IMR-90 (cell line): ENCODE results near the gene CEP104. TPM values are rescaled to one million over a fixed set of nuclear protein-coding genes. Genes with fewer than 3 reads are reported as not detected.

ENCODE experiments used
- ATAC-seq: fragments of 200-7000 bp; cut with Tn5 transposase; 2 replicates; pipeline ENCODE4 v1.9.1; 2020; ENCODE audit warnings: low read depth, mild to moderate bottlenecking, moderate library complexity
- BruUV-seq: library from RNA; stranded (reverse); fragments of 400-500 nt; replicated peaks from 2 replicates; lab custom pipeline; 2021; lab: Mats Ljungman, UMichigan
- CTCF ChIA-PET: fragments of 300-600 bp; formaldehyde crosslinking; extraction: SDS; loops from one replicate; lab custom pipeline; 2021; ENCODE audit warnings: antibody characterized with exemption; lab: Yijun Ruan, JAX
- POLR2A ChIA-PET: fragments of 300-600 bp; sonication (Branson Sonifier 250); formaldehyde crosslinking; loops from one replicate; lab custom pipeline; 2022; ENCODE audit warnings: antibody characterized with exemption; ENCODE audit not compliant: unreplicated experiment; lab: Charles Lee
- DNase-seq: peaks from one replicate; pipeline ENCODE4 v3.0.0; 2013
- H2AFZ ChIP-seq: replicated peaks from 2 replicates; pipeline ENCODE3; 2013; ENCODE audit warnings: low read length, mild to moderate bottlenecking; ENCODE audit not compliant: poor library complexity
- H2AK5ac ChIP-seq: 2 replicates; pipeline ENCODE4 v1.6.1; 2013; ENCODE audit warnings: low read depth, low read length, inconsistent platforms
- H2AK9ac ChIP-seq: replicated peaks from 2 replicates; pipeline ENCODE3; 2013; ENCODE audit warnings: mild to moderate bottlenecking, low read depth, low read length, moderate library complexity; ENCODE audit not compliant: poor library complexity
- H2BK120ac ChIP-seq: 2 replicates; pipeline ENCODE4 v1.6.1; 2013; ENCODE audit warnings: low read depth, low read length, inconsistent platforms
- H2BK15ac ChIP-seq: 3 replicates; pipeline ENCODE4 v1.6.1; 2013; ENCODE audit warnings: low read depth, low read length, inconsistent platforms
- H2BK20ac ChIP-seq: 2 replicates; pipeline ENCODE4 v1.6.1; 2013; ENCODE audit warnings: low read depth, mild to moderate bottlenecking, inconsistent platforms, low read length, moderate library complexity
- H2BK5ac ChIP-seq: 2 replicates; pipeline ENCODE4 v1.6.1; 2013; ENCODE audit warnings: mild to moderate bottlenecking, low read depth, low read length, inconsistent platforms; ENCODE audit not compliant: poor library complexity, severe bottlenecking
- H3K14ac ChIP-seq: replicated peaks from 2 replicates; pipeline ENCODE4 v1.6.1; 2013; ENCODE audit warnings: low read depth, low read length, inconsistent platforms
- H3K18ac ChIP-seq: 2 replicates; pipeline ENCODE4 v1.6.1; 2013; ENCODE audit warnings: low read depth, low read length, control low read depth
- H3K23ac ChIP-seq: 2 replicates; pipeline ENCODE4 v1.6.1; 2013; ENCODE audit warnings: low read depth, low read length, inconsistent platforms
- H3K27ac ChIP-seq: 2 replicates; pipeline ENCODE4 v1.5.1; 2013; ENCODE audit warnings: mild to moderate bottlenecking, control low read depth, low read length; ENCODE audit not compliant: insufficient read depth
- H3K27me3 ChIP-seq: 2 replicates; pipeline ENCODE4 v1.6.1; 2013; ENCODE audit warnings: low read length; ENCODE audit not compliant: control insufficient read depth, insufficient read depth
- H3K36me3 ChIP-seq: 2 replicates; pipeline ENCODE4 v1.6.1; 2013; ENCODE audit warnings: low read length, mixed read lengths; ENCODE audit not compliant: control insufficient read depth, insufficient read depth
- H3K4ac ChIP-seq: 2 replicates; pipeline ENCODE4 v1.6.1; 2013; ENCODE audit warnings: low read depth, low read length, inconsistent platforms
- H3K4me1 ChIP-seq: 2 replicates; pipeline ENCODE4 v1.6.1; 2013; ENCODE audit warnings: low read length, mixed read lengths; ENCODE audit not compliant: control insufficient read depth, insufficient read depth
- H3K4me2 ChIP-seq: 2 replicates; pipeline ENCODE4 v1.6.1; 2013; ENCODE audit warnings: low read depth, mild to moderate bottlenecking, control low read depth, low read length, moderate library complexity
- H3K4me3 ChIP-seq: 2 replicates; pipeline ENCODE4 v1.5.1; 2013; ENCODE audit warnings: low read depth, mild to moderate bottlenecking, control low read depth, low read length, moderate library complexity; ENCODE audit not compliant: insufficient read depth
- H3K56ac ChIP-seq: 2 replicates; pipeline ENCODE4 v1.6.1; 2013; ENCODE audit warnings: low read length, inconsistent platforms; ENCODE audit not compliant: insufficient read depth; ENCODE audit errors: extremely low read depth
- H3K79me1 ChIP-seq, 2 experiments: 2 replicates each; pipeline ENCODE4 v1.6.1; 2013; ENCODE audit warnings: low read length in 2 of 2, inconsistent platforms in 1 of 2, low read depth in 1 of 2
- H3K9ac ChIP-seq: 2 replicates; pipeline ENCODE4 v1.6.1; 2013; ENCODE audit warnings: low read depth, low read length, control low read depth
- H3K9me1 ChIP-seq: 2 replicates; pipeline ENCODE4 v1.6.1; 2013; ENCODE audit warnings: low read length, inconsistent platforms; ENCODE audit not compliant: insufficient read depth
- H3K9me3 ChIP-seq: 2 replicates; pipeline ENCODE4 v1.6.1; 2013; ENCODE audit warnings: low read length; ENCODE audit not compliant: control insufficient read depth, insufficient read depth
- H4K20me1 ChIP-seq: 2 replicates; pipeline ENCODE4 v1.6.1; 2013; ENCODE audit warnings: low read length, inconsistent platforms; ENCODE audit not compliant: insufficient read depth
- H4K5ac ChIP-seq: 2 replicates; pipeline ENCODE4 v1.6.1; 2013; ENCODE audit warnings: mild to moderate bottlenecking, low read depth, low read length, control low read depth
- H4K8ac ChIP-seq, 2 experiments: 2 replicates each; pipeline ENCODE4 v1.6.1; 2013; ENCODE audit warnings: low read depth in 2 of 2, low read length in 2 of 2, control low read depth in 1 of 2, inconsistent platforms in 1 of 2
- H4K91ac ChIP-seq: 2 replicates; pipeline ENCODE4 v1.6.1; 2013; ENCODE audit warnings: low read depth, low read length, inconsistent platforms; ENCODE audit not compliant: insufficient read depth
- BHLHE40 ChIP-seq: fragments of 150-350 bp; IDR thresholded peaks from 2 replicates; pipeline ENCODE4 v1.6.1; 2016; ENCODE audit warnings: mild to moderate bottlenecking, low read depth, low read length
- CHD1 ChIP-seq: IDR thresholded peaks from 2 replicates; pipeline ENCODE4 v1.6.1; 2012; ENCODE audit warnings: low read depth, low read length, improper control_type of control experiment
- MAFK ChIP-seq: IDR thresholded peaks from 2 replicates; pipeline ENCODE4 v1.6.1; 2012; ENCODE audit warnings: low read depth, low read length, improper control_type of control experiment
- MAZ ChIP-seq: IDR thresholded peaks from 2 replicates; pipeline ENCODE4 v1.6.1; 2012; ENCODE audit warnings: low read depth, mild to moderate bottlenecking, low read length, improper control_type of control experiment, moderate library complexity, borderline replicate concordance
- MXI1 ChIP-seq: IDR thresholded peaks from 2 replicates; pipeline ENCODE4 v1.6.1; 2012; ENCODE audit warnings: low read depth, mild to moderate bottlenecking, low read length, moderate library complexity, borderline replicate concordance
- RAD21 ChIP-seq: IDR thresholded peaks from 2 replicates; pipeline ENCODE4 v1.6.1; 2012; ENCODE audit warnings: low read length, improper control_type of control experiment
- RFX5 ChIP-seq: IDR thresholded peaks from 2 replicates; pipeline ENCODE4 v1.8.0; 2012; ENCODE audit warnings: low read depth, mild to moderate bottlenecking, low read length, moderate library complexity
- WGBS, 2 experiments: methylation state at CpG; one replicate each; pipeline versions ENCODE4 v1.1.5 to v1.1.7; 2013; ENCODE audit warnings: missing lambda C conversion rate in 2 of 2; ENCODE audit not compliant: insufficient read length in 1 of 2; ENCODE audit errors: extremely low coverage in 2 of 2; 5-methylcytosine and 5-hydroxymethylcytosine counted together
- dilution Hi-C: fragments of 300-500 bp; cut with HindIII; formaldehyde crosslinking; loops from one replicate; pipeline ENCODE4 v1.14.3; 2018; ENCODE audit warnings: low sequenced_read_pairs; ENCODE audit not compliant: unreplicated experiment
- in situ Hi-C: fragments of 300-500 bp; cut with MboI; formaldehyde crosslinking; loops from 3 replicates; pipeline ENCODE4 v1.14.3; 2019; ENCODE audit warnings: low sequenced_read_pairs, inconsistent platforms, mixed read lengths
- intact Hi-C: fragments of 100-400 bp; cut with micrococcal nuclease; formaldehyde crosslinking; loops from 2 replicates; pipeline ENCODE4 v1.10.0; 2022
- polyA plus RNA-seq, 3 experiments: library from polyadenylated mRNA; depleted of rRNA; stranded (reverse); fragments of >200 nt; gene quantifications; 2 replicates each; pipeline ENCODE4 v1.2.3, GENCODE V29; 2012; ENCODE audit warnings: low replicate concordance in 1 of 3
- total RNA-seq: library from RNA; depleted of rRNA; stranded (reverse); fragments of >200 nt; gene quantifications from 2 replicates; pipeline ENCODE4 v1.2.3, GENCODE V29; 2012
- TF ChIP-seq, protein P1 (sequence below): conservative IDR thresholded peaks from 2 replicates; pipeline ENCODE4 v1.5.1; 2012; ENCODE audit warnings: mild to moderate bottlenecking, low read depth, low read length, improper control_type of control experiment
- TF ChIP-seq, protein P2 (sequence below): fragments of 150-350 bp; IDR thresholded peaks from 2 replicates; pipeline ENCODE4 v1.6.1; 2017; ENCODE audit warnings: mild to moderate bottlenecking, antibody characterized with exemption, low read length, low read depth

The CEP104 gene
- total and polyA plus RNA-seq, 2 of the 4 experiments (the other 2 are of a cell fraction), result 14.3 to 17.5 TPM

DNA sequence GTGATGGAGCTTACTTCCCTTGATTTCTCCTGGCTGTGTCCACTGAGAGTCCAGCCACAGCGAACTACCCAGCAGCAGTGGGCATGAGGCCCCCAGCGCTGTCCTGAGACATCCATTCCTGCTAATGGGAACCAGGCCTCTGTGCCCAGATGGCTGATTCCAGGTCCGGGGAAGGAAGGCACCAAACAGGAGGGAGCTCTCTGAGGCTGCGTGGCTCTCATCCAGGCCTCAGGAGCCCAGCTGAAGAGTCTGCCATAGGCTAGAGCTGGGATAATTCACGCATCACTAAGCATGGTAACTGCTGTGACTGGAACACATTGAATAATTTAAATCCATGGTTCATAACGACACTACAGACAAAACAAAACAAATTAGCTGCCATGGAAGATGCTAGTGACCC, 36.0 kb downstream of the CEP104 start:
- dilution Hi-C loops, result no loop called here
- Histone ChIP-seq H3K27me3 (no peaks in the 10 kb centered on the region), H3K56ac (no peak overlapping the region), H4K8ac (no peak overlapping the region), H2AK9ac (no peak overlapping the region), H3K4ac (no peak overlapping the region), H3K9me1 (no peaks in the 10 kb centered on the region), H3K36me3 (peaks cover 45% of the 10 kb centered on the region), H3K4me1 (no peaks in the 10 kb centered on the region), H3K9ac (no peak overlapping the region), H4K91ac (no peak overlapping the region), H3K9me3 (no peaks in the 10 kb centered on the region), H2BK120ac (no peak overlapping the region), H3K27ac (no peak overlapping the region), H3K14ac (no peak overlapping the region), H2AK5ac (no peak overlapping the region), H3K79me1 (no peaks in the 10 kb centered on the region), H2AFZ (no peak overlapping the region), H2BK20ac (no peak overlapping the region), H2BK15ac (no peak overlapping the region), H2BK5ac (no peak overlapping the region), H3K4me2 (no peak overlapping the region), H4K5ac (no peak overlapping the region), H4K20me1 (no peaks in the 10 kb centered on the region), H3K4me3 (no peak overlapping the region), H3K23ac (no peak overlapping the region), H3K18ac (no peak overlapping the region)
- no peak for DNase-seq
- ATAC-seq, result no peak
- POLR2A ChIA-PET, result no interaction called here
- intact Hi-C loops, result no loop called here
- in situ Hi-C loops, result no loop called here
- BruUV-seq, result no TSS peak
- TF ChIP-seq CHD1 (no peak), MAZ (no peak), BHLHE40 (no peak), MAFK (no peak), RFX5 (no peak), MXI1 (no peak), RAD21 (no peak)
- TF ChIP-seq, protein P1, sequence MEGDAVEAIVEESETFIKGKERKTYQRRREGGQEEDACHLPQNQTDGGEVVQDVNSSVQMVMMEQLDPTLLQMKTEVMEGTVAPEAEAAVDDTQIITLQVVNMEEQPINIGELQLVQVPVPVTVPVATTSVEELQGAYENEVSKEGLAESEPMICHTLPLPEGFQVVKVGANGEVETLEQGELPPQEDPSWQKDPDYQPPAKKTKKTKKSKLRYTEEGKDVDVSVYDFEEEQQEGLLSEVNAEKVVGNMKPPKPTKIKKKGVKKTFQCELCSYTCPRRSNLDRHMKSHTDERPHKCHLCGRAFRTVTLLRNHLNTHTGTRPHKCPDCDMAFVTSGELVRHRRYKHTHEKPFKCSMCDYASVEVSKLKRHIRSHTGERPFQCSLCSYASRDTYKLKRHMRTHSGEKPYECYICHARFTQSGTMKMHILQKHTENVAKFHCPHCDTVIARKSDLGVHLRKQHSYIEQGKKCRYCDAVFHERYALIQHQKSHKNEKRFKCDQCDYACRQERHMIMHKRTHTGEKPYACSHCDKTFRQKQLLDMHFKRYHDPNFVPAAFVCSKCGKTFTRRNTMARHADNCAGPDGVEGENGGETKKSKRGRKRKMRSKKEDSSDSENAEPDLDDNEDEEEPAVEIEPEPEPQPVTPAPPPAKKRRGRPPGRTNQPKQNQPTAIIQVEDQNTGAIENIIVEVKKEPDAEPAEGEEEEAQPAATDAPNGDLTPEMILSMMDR, result no peak
- TF ChIP-seq, protein P2, sequence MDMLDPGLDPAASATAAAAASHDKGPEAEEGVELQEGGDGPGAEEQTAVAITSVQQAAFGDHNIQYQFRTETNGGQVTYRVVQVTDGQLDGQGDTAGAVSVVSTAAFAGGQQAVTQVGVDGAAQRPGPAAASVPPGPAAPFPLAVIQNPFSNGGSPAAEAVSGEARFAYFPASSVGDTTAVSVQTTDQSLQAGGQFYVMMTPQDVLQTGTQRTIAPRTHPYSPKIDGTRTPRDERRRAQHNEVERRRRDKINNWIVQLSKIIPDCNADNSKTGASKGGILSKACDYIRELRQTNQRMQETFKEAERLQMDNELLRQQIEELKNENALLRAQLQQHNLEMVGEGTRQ, result no peak
- WGBS, 2 experiments, result 100% methylated on average over 2 of the region's 6 CpGs; no CpG with 5 or more reads in 1 of the 2 experiments
- CTCF ChIA-PET, result no interaction called here
